HG03039 (cell line): ENCODE measurements around the gene STIM1.

Source experiments
- ATAC-seq: cut with Tn5 transposase; IDR thresholded peaks from one replicate; pipeline ENCODE4 v1.9.1; 2021; ENCODE audit warnings: mild to moderate bottlenecking, moderate library complexity; ENCODE audit not compliant: unreplicated experiment

STIM1 gene

GRCh38 chr11:3944198-3944597 lies 88.7 kb downstream of the STIM1 start:
- ATAC-seq: no peak

GRCh38 chr11:3946455-3947017 lies 91.1 kb downstream of the STIM1 start:
- ATAC-seq: no peak

GRCh38 chr11:3947061-3947460 lies 91.6 kb downstream of the STIM1 start:
- ATAC-seq: peak; percentile 60

GRCh38 chr11:3949125-3949524 lies 93.7 kb downstream of the STIM1 start:
- no peak for ATAC-seq

- ATAC-seq: no peak
Measured at GRCh38 chr11:3950996-3951660, 95.7 kb downstream of the STIM1 start.

GRCh38 chr11:3952715-3953114 lies 97.3 kb downstream of the STIM1 start:
- ATAC-seq: no peak

- no peak for ATAC-seq
Measured at GRCh38 chr11:3953327-3953726, 97.9 kb downstream of the STIM1 start.

GRCh38 chr11:3954448-3955298 lies 99.2 kb downstream of the STIM1 start:
- ATAC-seq: no peak

- no peak for ATAC-seq
Measured at GRCh38 chr11:3955299-3955665, 99.8 kb downstream of the STIM1 start.

- ATAC-seq: no peak
Measured at GRCh38 chr11:3956038-3956437, 100.6 kb downstream of the STIM1 start.

GRCh38 chr11:3956748-3957147 lies 101.3 kb downstream of the STIM1 start:
- ATAC-seq: no peak

- ATAC-seq: no peak
Measured at GRCh38 chr11:3957437-3957836, 102.0 kb downstream of the STIM1 start.

- ATAC-seq: no peak
Measured at GRCh38 chr11:3958281-3958680, 102.8 kb downstream of the STIM1 start.

GRCh38 chr11:3959015-3959902 lies 103.8 kb downstream of the STIM1 start:
- no peak for ATAC-seq

- no peak for ATAC-seq
Measured at GRCh38 chr11:3959903-3960265, 104.4 kb downstream of the STIM1 start.

- ATAC-seq: no peak
Measured at GRCh38 chr11:3962406-3962840, 107.0 kb downstream of the STIM1 start.

GRCh38 chr11:3964056-3964455 lies 108.6 kb downstream of the STIM1 start:
- ATAC-seq: no peak

GRCh38 chr11:3964935-3965604 lies 109.6 kb downstream of the STIM1 start:
- no peak for ATAC-seq

- ATAC-seq: no peak
Measured at GRCh38 chr11:3967695-3968094, 112.2 kb downstream of the STIM1 start.

- ATAC-seq: no peak
Measured at GRCh38 chr11:3969200-3969599, 113.7 kb downstream of the STIM1 start.

- no peak for ATAC-seq
Measured at GRCh38 chr11:3969613-3970012, 114.1 kb downstream of the STIM1 start.
